Breast epithelium (tissue), 3 donors: Measurements from ENCODE around the gene ALG6.

Experiments
- POLR2A ChIP-seq: fragments of 450-650 bp; IDR thresholded peaks from one replicate; pipeline ENCODE4 v1.6.1; 2016; ENCODE audit warnings: antibody characterized with exemption, mild to moderate bottlenecking, moderate library complexity
- POLR2AphosphoS5 ChIP-seq, 3 donors: sonication (generic); formaldehyde crosslinking; IDR thresholded peaks; one replicate each; pipeline ENCODE4 v1.6.1; 2017; ENCODE audit warnings: antibody characterized with exemption in 3 of 3

- TF ChIP-seq POLR2A (no peak), POLR2AphosphoS5 (IDR thresholded peaks at IDR 0.05) (no peak)
Measured at GRCh38 chr1:63328781-63329180, 38.6 kb upstream of the ALG6 start.
